Mesenchymal stem cell (in vitro differentiated cells and primary cell): ENCODE data around the gene PHF10.

Experiments used
- DNase-seq: peaks from one replicate; pipeline ENCODE4 v3.0.0-alpha.2; 2013
- H2AFZ ChIP-seq: one replicate; pipeline ENCODE4 v1.6.1; 2013; ENCODE audit warnings: low read depth, mild to moderate bottlenecking, control low read depth, inconsistent platforms, low read length, moderate library complexity
- H2AK5ac ChIP-seq: 2 replicates; pipeline ENCODE4 v1.6.1; 2013; ENCODE audit warnings: low read length, moderate library complexity, mild to moderate bottlenecking, inconsistent platforms; ENCODE audit not compliant: severe bottlenecking
- H2BK120ac ChIP-seq: one replicate; pipeline ENCODE4 v1.6.1; 2013; ENCODE audit warnings: low read depth, mild to moderate bottlenecking, inconsistent platforms, low read length, moderate library complexity
- H2BK12ac ChIP-seq, 2 experiments: one replicate each; pipeline ENCODE4 v1.6.1; 2013; ENCODE audit warnings: inconsistent platforms in 2 of 2, low read length in 2 of 2, mild to moderate bottlenecking in 2 of 2, moderate library complexity in 2 of 2, control low read depth in 1 of 2
- H2BK15ac ChIP-seq: one replicate; pipeline ENCODE4 v1.6.1; 2013; ENCODE audit warnings: mild to moderate bottlenecking, low read depth, inconsistent platforms; ENCODE audit not compliant: poor library complexity, severe bottlenecking
- H2BK5ac ChIP-seq: 2 replicates; pipeline ENCODE4 v1.6.1; 2013; ENCODE audit warnings: low read depth, mild to moderate bottlenecking, low read length, control low read depth, inconsistent platforms; ENCODE audit not compliant: poor library complexity, severe bottlenecking
- H3K14ac ChIP-seq, 2 experiments: one replicate each; pipeline ENCODE4 v1.6.1; 2013; ENCODE audit warnings: inconsistent platforms in 2 of 2, low read length in 2 of 2, control low read depth in 1 of 2, mild to moderate bottlenecking in 1 of 2, moderate library complexity in 1 of 2
- H3K18ac ChIP-seq, 2 experiments: one replicate each; pipeline ENCODE4 v1.6.1; 2013; ENCODE audit warnings: inconsistent platforms in 2 of 2, low read length in 2 of 2, control low read depth in 1 of 2, low read depth in 1 of 2, mild to moderate bottlenecking in 1 of 2
- H3K23ac ChIP-seq, 2 experiments: one replicate each; pipeline ENCODE4 v1.6.1; 2013; ENCODE audit warnings: inconsistent platforms in 2 of 2, low read length in 2 of 2, mild to moderate bottlenecking in 2 of 2, moderate library complexity in 2 of 2, control low read depth in 1 of 2
- H3K27ac ChIP-seq: 2 replicates; pipeline ENCODE4 v1.5.1; 2013; ENCODE audit warnings: mild to moderate bottlenecking, moderate library complexity, low read length, control low read depth, inconsistent platforms; ENCODE audit not compliant: poor library complexity, severe bottlenecking
- H3K27me3 ChIP-seq, 2 experiments: 2 replicates each; pipeline versions ENCODE4 v1.6.1 to v1.7.0; 2013; ENCODE audit warnings: low read length in 2 of 2, mild to moderate bottlenecking in 2 of 2, moderate library complexity in 2 of 2, control low read depth in 1 of 2, inconsistent platforms in 1 of 2; ENCODE audit not compliant: control insufficient read depth in 1 of 2, insufficient read depth in 1 of 2
- H3K36me3 ChIP-seq, 2 experiments: 2 replicates each; pipeline versions ENCODE4 v1.6.1 to v1.7.0; 2013; ENCODE audit warnings: low read length in 2 of 2, control low read depth in 1 of 2, inconsistent platforms in 1 of 2, low read depth in 1 of 2, mild to moderate bottlenecking in 1 of 2; ENCODE audit not compliant: insufficient read depth in 2 of 2, control insufficient read depth in 1 of 2
- H3K4ac ChIP-seq, 2 experiments: one replicate each; pipeline ENCODE4 v1.6.1; 2013; ENCODE audit warnings: inconsistent platforms in 2 of 2, low read length in 2 of 2, mild to moderate bottlenecking in 2 of 2, moderate library complexity in 2 of 2, control low read depth in 1 of 2, low read depth in 1 of 2
- H3K4me1 ChIP-seq: 2 replicates; pipeline ENCODE4 v1.6.1; 2013; ENCODE audit warnings: low read depth, low read length, control low read depth; ENCODE audit not compliant: control insufficient read depth, insufficient read depth
- H3K4me2 ChIP-seq: 2 replicates; pipeline ENCODE4 v1.6.1; 2013; ENCODE audit warnings: low read length, mild to moderate bottlenecking, inconsistent platforms; ENCODE audit not compliant: poor library complexity, severe bottlenecking
- H3K4me3 ChIP-seq, 2 experiments: 2 replicates each; pipeline versions ENCODE4 v1.5.1 to v1.7.0; 2013; ENCODE audit warnings: low read length in 2 of 2, mild to moderate bottlenecking in 2 of 2, control low read depth in 1 of 2, low read depth in 1 of 2; ENCODE audit not compliant: insufficient read depth in 1 of 2
- H3K79me1 ChIP-seq: replicated peaks from 2 replicates; pipeline ENCODE4 v1.6.1; 2013; ENCODE audit warnings: mild to moderate bottlenecking, control low read depth, low read length, inconsistent platforms; ENCODE audit not compliant: poor library complexity, severe bottlenecking
- H3K9ac ChIP-seq: 2 replicates; pipeline ENCODE4 v1.7.0; 2013; ENCODE audit warnings: mild to moderate bottlenecking, low read length, moderate library complexity
- H3K9me3 ChIP-seq: 2 replicates; pipeline ENCODE4 v1.7.0; 2013; ENCODE audit warnings: mild to moderate bottlenecking, low read length; ENCODE audit not compliant: control insufficient read depth
- H4K8ac ChIP-seq: one replicate; pipeline ENCODE4 v1.6.1; 2013; ENCODE audit warnings: inconsistent platforms, mild to moderate bottlenecking, low read length, moderate library complexity
- H4K91ac ChIP-seq: one replicate; pipeline ENCODE4 v1.6.1; 2013; ENCODE audit warnings: mild to moderate bottlenecking, low read length, inconsistent platforms
- WGBS: methylation state at CpG from one replicate; pipeline ENCODE4 v1.1.7; 2013; ENCODE audit warnings: mixed read lengths; 5-methylcytosine and 5-hydroxymethylcytosine counted together

The PHF10 gene

DNA sequence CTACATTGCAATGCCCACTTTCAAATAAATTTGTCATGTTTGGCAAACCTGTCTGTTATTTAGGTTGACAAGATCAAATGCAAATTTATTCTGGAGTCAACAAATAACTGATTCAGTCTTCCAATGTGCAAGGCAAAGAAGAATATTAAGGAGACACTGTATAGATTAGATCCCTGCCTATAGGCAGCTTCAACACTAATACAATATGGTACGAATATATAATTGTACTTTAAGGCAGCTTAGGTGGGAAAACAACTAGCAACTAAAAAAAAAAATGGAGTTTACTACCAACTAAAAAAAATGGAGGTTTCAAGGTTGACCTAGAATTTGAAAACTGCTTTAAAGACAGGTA lies 1.7 kb upstream of the PHF10 start:
- Histone ChIP-seq H3K18ac (no peak overlapping the region), H3K14ac (no peak overlapping the region), H2AFZ (no peak overlapping the region), H2BK15ac (no peak overlapping the region), H3K4me2 (no peak overlapping the region), H3K79me1 (peaks cover 3% of the 10 kb centered on the region), H2BK5ac (no peak overlapping the region), H3K27me3 (no peaks in the 10 kb centered on the region), H4K8ac (no peak overlapping the region), H3K4ac (no peak overlapping the region), H3K23ac (no peak overlapping the region), H3K4me3 (no peak overlapping the region), H3K27ac (no peak overlapping the region), H3K9ac (no peak overlapping the region), H3K36me3 (no peaks in the 10 kb centered on the region), H4K91ac (no peak overlapping the region), H2BK12ac (no peak overlapping the region), H3K9me3 (no peaks in the 10 kb centered on the region), H3K4me1 (peaks cover 9% of the 10 kb centered on the region), H2AK5ac (no peak overlapping the region), H2BK120ac (no peak overlapping the region)
- no CpG with 5 or more reads among the region's 1 CpG for whole genome bisulfite sequencing
- no peak for DNase-seq

DNA sequence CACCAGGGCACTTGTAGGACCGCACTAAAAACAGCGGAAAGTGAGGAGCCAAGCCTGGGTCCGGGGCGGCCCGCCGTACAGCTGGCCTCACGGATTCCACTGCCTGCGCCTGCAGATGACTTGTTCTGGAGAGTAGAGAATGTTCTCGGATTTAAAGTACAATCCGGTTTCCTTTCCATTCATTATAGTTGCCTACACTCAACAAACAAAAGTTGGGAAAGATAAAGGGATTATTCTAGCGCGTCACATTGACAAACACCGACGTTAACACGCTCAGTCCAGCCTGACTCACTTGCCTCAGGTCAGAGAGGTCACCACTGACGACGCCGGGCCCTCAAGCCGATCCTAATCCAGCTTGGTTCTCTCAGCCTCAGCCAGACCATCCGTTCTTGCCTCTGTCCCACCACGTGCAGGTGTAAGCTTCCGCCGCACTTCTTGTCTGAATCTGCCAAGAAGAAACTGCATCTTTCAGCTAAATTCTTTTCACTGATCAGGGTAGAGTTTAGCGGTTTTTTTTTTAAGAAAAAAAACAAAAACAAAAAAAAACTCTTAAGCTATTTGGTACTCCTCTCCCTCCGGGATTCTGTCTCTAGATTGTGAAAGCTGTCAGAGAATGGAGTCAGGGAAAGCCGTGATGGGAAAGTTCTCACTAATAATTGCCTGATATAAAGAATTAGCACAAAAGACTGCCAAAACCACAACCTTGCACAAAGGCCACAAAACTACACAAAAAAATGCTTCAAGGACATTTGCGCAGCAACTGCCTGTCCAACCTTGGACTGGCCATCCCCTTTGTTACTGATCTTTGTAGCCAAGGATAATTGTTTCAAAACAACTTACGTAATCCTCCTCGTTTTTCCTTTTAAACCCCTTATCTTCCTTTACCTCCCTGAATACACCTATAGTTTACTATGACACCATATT lies 1.1 kb upstream of the PHF10 start:
- peak overlapping the region in 1 of 2 experiments; percentile 41 for H3K4ac ChIP-seq
- H4K8ac ChIP-seq: peak overlapping the region; percentile 84
- no peak overlapping the region for H4K91ac ChIP-seq
- H3K9ac ChIP-seq: peak overlapping the region; percentile 86
- H3K79me1 ChIP-seq: peaks cover 3% of the 10 kb centered on the region
- H3K4me3 ChIP-seq: peak overlapping the region; percentile 77 to 93
- H2BK15ac ChIP-seq: no peak overlapping the region
- H3K23ac ChIP-seq: peak overlapping the region in 1 of 2 experiments; percentile 69
- no peak overlapping the region for H2BK120ac ChIP-seq
- no peaks in the 10 kb centered on the region for H3K9me3 ChIP-seq
- peak overlapping the region; percentile 95 for H3K4me2 ChIP-seq
- peak overlapping the region in 1 of 2 experiments; percentile 68 for H3K14ac ChIP-seq
- no peaks in the 10 kb centered on the region for H3K36me3 ChIP-seq
- DNase-seq: peak; percentile 96
- H2BK5ac ChIP-seq: no peak overlapping the region
- H2AK5ac ChIP-seq: no peak overlapping the region
- WGBS: 19% methylated on average over 23 of the region's 29 CpGs
- peaks cover 9% of the 10 kb centered on the region for H3K4me1 ChIP-seq
- H3K27ac ChIP-seq: peak overlapping the region; percentile 64
- H3K18ac ChIP-seq: peak overlapping the region; percentile 89
- H2BK12ac ChIP-seq: no peak overlapping the region
- H2AFZ ChIP-seq: peak overlapping the region; percentile 97
- H3K27me3 ChIP-seq: no peaks in the 10 kb centered on the region

DNA sequence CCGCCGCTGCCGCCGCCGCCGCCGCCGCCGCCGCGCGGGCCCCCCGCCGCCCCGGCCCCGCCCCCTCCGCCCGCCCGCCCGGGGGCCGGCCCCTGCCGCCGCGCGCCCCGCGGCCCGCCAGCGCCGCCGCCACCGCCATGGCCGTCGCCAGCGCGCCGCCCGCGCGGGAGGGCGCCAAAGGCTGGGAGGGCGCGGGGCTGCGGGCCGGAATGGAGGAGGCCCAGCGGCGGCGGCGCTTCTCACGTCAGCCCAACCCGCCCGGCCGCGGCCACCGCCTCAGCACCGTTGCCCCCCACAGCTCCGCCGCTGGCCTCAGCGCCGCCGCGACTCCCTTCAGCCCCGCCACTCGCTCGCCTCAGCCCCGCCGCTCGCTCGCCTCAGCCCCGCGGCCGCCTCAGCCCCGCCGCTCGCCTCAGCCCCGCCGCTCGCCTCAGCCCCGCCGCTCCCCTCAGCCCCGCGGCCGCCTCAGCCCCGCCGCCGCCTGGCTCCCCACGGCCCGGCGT lies 258 bp downstream of the PHF10 start:
- Histone ChIP-seq H4K8ac (peak overlapping the region; percentile 60), H3K4me1 (peaks cover 9% of the 10 kb centered on the region), H3K23ac (peak overlapping the region in 1 of 2 experiments; percentile 97), H3K14ac (peak overlapping the region in 1 of 2 experiments; percentile 95), H3K27me3 (no peaks in the 10 kb centered on the region), H3K9me3 (no peaks in the 10 kb centered on the region), H2BK5ac (no peak overlapping the region), H2BK12ac (peak overlapping the region in 1 of 2 experiments; percentile 71), H3K4me2 (peak overlapping the region; percentile 56), H3K9ac (peak overlapping the region; percentile 52), H3K36me3 (no peaks in the 10 kb centered on the region), H2AFZ (peak overlapping the region; percentile 96), H3K18ac (peak overlapping the region; percentile 94 to 99), H3K27ac (no peak overlapping the region), H2AK5ac (no peak overlapping the region), H3K79me1 (peaks cover 3% of the 10 kb centered on the region), H2BK120ac (peak overlapping the region; percentile 94), H2BK15ac (peak overlapping the region; percentile 99), H3K4ac (peak overlapping the region; percentile 88 to 94), H4K91ac (peak overlapping the region; percentile 93), H3K4me3 (peak overlapping the region in 1 of 2 experiments; percentile 93)
- peak; percentile 37 for DNase-seq
- WGBS: 0% methylated on average over 9 of the region's 89 CpGs

DNA sequence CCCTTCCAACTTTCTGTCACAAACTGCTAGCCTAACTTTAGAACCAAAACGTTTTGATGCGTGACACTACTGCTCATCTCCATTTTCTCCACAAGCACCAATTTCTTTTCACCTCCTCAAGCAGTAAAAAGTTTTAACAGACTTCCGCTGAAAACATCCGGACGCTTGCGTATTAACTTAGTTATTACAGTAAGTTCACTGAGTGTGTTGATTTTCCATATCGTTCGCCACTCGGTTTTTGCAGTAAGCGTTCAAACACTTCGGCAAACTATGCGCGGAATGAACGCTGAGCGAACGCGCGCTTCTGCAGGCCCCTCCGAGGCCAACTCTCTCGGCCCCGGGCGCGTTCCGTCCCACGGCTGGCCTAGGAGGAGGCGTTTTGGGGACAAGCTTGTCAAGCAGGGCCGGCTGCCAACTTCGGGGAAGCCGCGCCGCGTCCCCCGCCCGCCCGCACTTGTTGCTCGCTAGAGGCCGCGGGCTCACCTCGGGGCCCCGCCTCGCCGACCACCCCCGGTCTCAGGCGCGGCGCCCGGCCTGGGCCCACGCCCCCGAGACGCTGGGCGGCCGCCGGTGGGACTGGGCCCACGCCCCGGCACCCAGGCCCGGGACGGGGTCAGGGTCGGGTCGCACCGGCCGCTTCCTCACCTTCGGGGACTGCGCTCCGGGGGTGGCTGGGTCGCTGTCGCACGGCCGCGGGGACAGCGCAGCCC lies 945 bp downstream of the PHF10 start:
- peak overlapping the region; percentile 91 to 93 for H3K4me3 ChIP-seq
- peaks cover 10% of the 10 kb centered on the region for H3K4me1 ChIP-seq
- H3K79me1 ChIP-seq: peaks cover 4% of the 10 kb centered on the region
- peak overlapping the region in 1 of 2 experiments; percentile 64 for H3K4ac ChIP-seq
- no peaks in the 10 kb centered on the region for H3K36me3 ChIP-seq
- peak overlapping the region; percentile 52 for H3K27ac ChIP-seq
- no peaks in the 10 kb centered on the region for H3K9me3 ChIP-seq
- H4K91ac ChIP-seq: no peak overlapping the region
- peak overlapping the region; percentile 53 to 72 for H3K18ac ChIP-seq
- peak overlapping the region; percentile 69 for H2BK15ac ChIP-seq
- peak overlapping the region; percentile 92 for H3K9ac ChIP-seq
- H3K27me3 ChIP-seq: no peaks in the 10 kb centered on the region
- H2AK5ac ChIP-seq: no peak overlapping the region
- H3K14ac ChIP-seq: no peak overlapping the region
- no peak overlapping the region for H2BK12ac ChIP-seq
- WGBS: 1% methylated on average over 28 of the region's 70 CpGs
- no peak overlapping the region for H3K23ac ChIP-seq
- H2AFZ ChIP-seq: peak overlapping the region; percentile 67
- peak overlapping the region; percentile 19 for H4K8ac ChIP-seq
- peak overlapping the region; percentile 94 for H2BK120ac ChIP-seq
- DNase-seq: peak; percentile 76
- H2BK5ac ChIP-seq: no peak overlapping the region
- H3K4me2 ChIP-seq: peak overlapping the region; percentile 96
